ENCODE data around the gene POLR2F.

GRCh38 chr22:37991731-37992442 lies 38.4 kb downstream of the POLR2F start:
- no peak for TF ChIP-seq POLR2A (IDR thresholded peaks at IDR 0.05)
- TF ChIP-seq CTCF (IDR thresholded peaks at IDR 0.05) = no peak

All from suprapubic skin (tissue), 3 donors.